SK-N-SH treated with all-trans-retinoic acid at 6 μM for 48 hours (cell line): ENCODE measurements around the gene CABLES1.

ENCODE experiments used
- ARNTL ChIP-seq: fragments of 450-650 bp; formaldehyde crosslinking; IDR thresholded peaks from 2 replicates; pipeline ENCODE4 v1.5.0; 2020; ENCODE audit warnings: low read depth, mild to moderate bottlenecking, moderate library complexity, borderline replicate concordance
- ESRRG ChIP-seq: fragments of 250-450 bp; sonication (Bioruptor Pico); IDR thresholded peaks from 2 replicates; pipeline ENCODE4 v1.6.1; 2021; ENCODE audit warnings: mild to moderate bottlenecking
- TCF4 ChIP-seq: fragments of 250-450 bp; sonication (Bioruptor Pico); IDR thresholded peaks from 2 replicates; pipeline ENCODE4 v1.8.0; 2021; ENCODE audit warnings: mild to moderate bottlenecking, moderate library complexity, borderline replicate concordance
- ZC3H10 ChIP-seq: fragments of 250-450 bp; sonication (Bioruptor Pico); IDR thresholded peaks from 2 replicates; pipeline ENCODE4 v1.5.1; 2021; ENCODE audit warnings: mild to moderate bottlenecking, moderate library complexity
- ZFP3 ChIP-seq: fragments of 250-450 bp; sonication (Bioruptor Pico); IDR thresholded peaks from 2 replicates; pipeline ENCODE4 v1.5.0; 2020; ENCODE audit warnings: mild to moderate bottlenecking, moderate library complexity
- ZNF565 ChIP-seq: fragments of 450-650 bp; formaldehyde crosslinking; conservative IDR thresholded peaks from 2 replicates; pipeline ENCODE4 v1.5.0; 2020; ENCODE audit warnings: low read depth, mild to moderate bottlenecking, moderate library complexity
- ZNF70 ChIP-seq: fragments of 450-650 bp; formaldehyde crosslinking; IDR thresholded peaks from 2 replicates; pipeline ENCODE4 v1.5.0; 2020; ENCODE audit warnings: mild to moderate bottlenecking, moderate library complexity
- TF ChIP-seq, protein P1 (sequence below): fragments of 250-450 bp; sonication (Bioruptor Pico); IDR thresholded peaks from 2 replicates; pipeline ENCODE4 v1.8.0; 2021; ENCODE audit warnings: low read depth, mild to moderate bottlenecking, moderate library complexity, borderline replicate concordance

- TF ChIP-seq, protein P1, sequence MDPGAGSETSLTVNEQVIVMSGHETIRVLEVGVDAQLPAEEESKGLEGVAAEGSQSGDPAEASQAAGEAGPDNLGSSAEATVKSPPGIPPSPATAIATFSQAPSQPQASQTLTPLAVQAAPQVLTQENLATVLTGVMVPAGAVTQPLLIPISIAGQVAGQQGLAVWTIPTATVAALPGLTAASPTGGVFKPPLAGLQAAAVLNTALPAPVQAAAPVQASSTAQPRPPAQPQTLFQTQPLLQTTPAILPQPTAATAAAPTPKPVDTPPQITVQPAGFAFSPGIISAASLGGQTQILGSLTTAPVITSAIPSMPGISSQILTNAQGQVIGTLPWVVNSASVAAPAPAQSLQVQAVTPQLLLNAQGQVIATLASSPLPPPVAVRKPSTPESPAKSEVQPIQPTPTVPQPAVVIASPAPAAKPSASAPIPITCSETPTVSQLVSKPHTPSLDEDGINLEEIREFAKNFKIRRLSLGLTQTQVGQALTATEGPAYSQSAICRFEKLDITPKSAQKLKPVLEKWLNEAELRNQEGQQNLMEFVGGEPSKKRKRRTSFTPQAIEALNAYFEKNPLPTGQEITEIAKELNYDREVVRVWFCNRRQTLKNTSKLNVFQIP (CRISPR knock-in tag), result no peak
- TF ChIP-seq ESRRG, result no peak
- TF ChIP-seq TCF4 (CRISPR knock-in tag), result no peak
- TF ChIP-seq ARNTL (CRISPR knock-in tag), result no peak
- TF ChIP-seq ZC3H10, result no peak
- TF ChIP-seq ZNF70 (CRISPR knock-in tag), result no peak
- TF ChIP-seq ZFP3, result no peak
- TF ChIP-seq ZNF565 (CRISPR knock-in tag), result no peak
Measured at GRCh38 chr18:23142251-23142929, 7.1 kb downstream of the CABLES1 start.
